ENCODE measurements around the gene DCAF11.

Gene DCAF11

GRCh38 chr14:24135834-24136683, 21.5 kb downstream of the DCAF11 start, which contains the start of gene PSME1:
PSME1 (plus strand) TSS chr14:24136194; CDS start chr14:24136263, 69 bp downstream.
- peak within 1 kb of the TSS; percentile 69 for H3K4me3 ChIP-seq (ENCODE audit: low read length)
- DNase-seq (ENCODE audit: low read depth): peak; percentile 93
- TF ChIP-seq CTCF (IDR thresholded peaks at IDR 0.05; ENCODE audit: insufficient read depth, low read depth, low read length, missing control alignments): no peak

GRCh38 chr14:24136684-24137528, 22.3 kb downstream of the DCAF11 start:
- H3K4me3 ChIP-seq (ENCODE audit: low read length): peak overlapping the region; percentile 69
- no peak for TF ChIP-seq CTCF (IDR thresholded peaks at IDR 0.05; ENCODE audit: insufficient read depth, low read depth, low read length, missing control alignments)
- DNase-seq (ENCODE audit: low read depth): no peak

- H3K4me3 ChIP-seq (ENCODE audit: low read length): no peak overlapping the region
- no peak for DNase-seq (ENCODE audit: low read depth)
- no peak for TF ChIP-seq CTCF (IDR thresholded peaks at IDR 0.05; ENCODE audit: insufficient read depth, low read depth, low read length, missing control alignments)
Observed at GRCh38 chr14:24137529-24138395, 23.2 kb downstream of the DCAF11 start.

GRCh38 chr14:24138396-24139271, 24.1 kb downstream of the DCAF11 start:
- DNase-seq (ENCODE audit: low read depth): no peak
- no peak for TF ChIP-seq CTCF (IDR thresholded peaks at IDR 0.05; ENCODE audit: insufficient read depth, low read depth, low read length, missing control alignments)
- H3K4me3 ChIP-seq (ENCODE audit: low read length): no peak overlapping the region

- no peak for DNase-seq (ENCODE audit: low read depth)
- H3K4me3 ChIP-seq (ENCODE audit: low read length): peak overlapping the region; percentile 1
- no peak for TF ChIP-seq CTCF (IDR thresholded peaks at IDR 0.05; ENCODE audit: insufficient read depth, low read depth, low read length, missing control alignments)
Observed at GRCh38 chr14:24139272-24139934, 24.8 kb downstream of the DCAF11 start.

Measured in epithelial cell of esophagus (primary cell).